ENCODE data around the gene SHLD1. TPM values are rescaled to one million over a fixed set of nuclear protein-coding genes. Genes with fewer than 3 reads are reported as not detected.

The SHLD1 gene
- total and polyA plus RNA-seq, 2 donors (not counting 3 experiments of a cell fraction or from before 2014, with no cell fraction given): 4.7 to 6.3 TPM

- Histone ChIP-seq H3K79me2 (ENCODE audit: control insufficient read depth, insufficient read depth, low read length) (no peaks in the 10 kb centered on the region), H3K9me3 (replicated peaks; ENCODE audit: control insufficient read depth, insufficient read depth, low read length) (no peaks in the 10 kb centered on the region), H3K27me3 (ENCODE audit: control insufficient read depth in 2 of 2, insufficient read depth in 2 of 2, low read length in 2 of 2) (no peaks in the 10 kb centered on the region), H3K4me2 (ENCODE audit: insufficient read depth, low read length) (no peak overlapping the region), H3K4me1 (ENCODE audit: control insufficient read depth, extremely low read depth, insufficient read depth, low read length) (no peaks in the 10 kb centered on the region), H4K20me1 (replicated peaks; ENCODE audit: control insufficient read depth, extremely low read depth, insufficient read depth, low read length) (no peaks in the 10 kb centered on the region), H3K27ac (ENCODE audit: insufficient read depth, low read depth, low read length) (no peak overlapping the region), H3K9me1 (replicated peaks; ENCODE audit: control insufficient read depth, extremely low read depth, insufficient read depth, low read length) (no peaks in the 10 kb centered on the region), H2AFZ (ENCODE audit: low read depth, low read length) (no peak overlapping the region), H3K4me3 (replicated peaks in 1 of 3; ENCODE audit: insufficient read depth in 1 of 3, low read depth in 1 of 3, low read length in 3 of 3) (no peak overlapping the region), H3K36me3 (ENCODE audit: control insufficient read depth in 2 of 2, extremely low read depth in 1 of 2, insufficient read depth in 2 of 2, low read length in 2 of 2) (no peaks in the 10 kb centered on the region), H3K9ac (replicated peaks; ENCODE audit: extremely low read depth, insufficient read depth, low read length) (no peak overlapping the region)
- DNase-seq (ENCODE audit: low read depth, low spot score) (no peak), FAIRE-seq (no peak)
- intact Hi-C loops (cut with micrococcal nuclease) (no loop called here), dilution Hi-C loops (cut with MboI; ENCODE audit: extremely low pct_ligation_motif_present, low sequenced_read_pairs) (no loop called here)
- no TSS peak for BruUV-seq (replicated peaks)
- ChIA-PET CTCF (interaction anchor here (0.9 to 1.2 kb wide), 2 partner anchors 19 to 289 kb away, joined by 3 read pairs; no protein-coding TSS in a partner anchor), POLR2A (no interaction called here)
- TF ChIP-seq POLR2A (IDR thresholded peaks at IDR 0.05; ENCODE audit: low read depth, low read length) (no peak), GATA2 (IDR thresholded peaks at IDR 0.05; ENCODE audit: insufficient read depth, insufficient read length, low read depth, low read length) (no peak), JUN (IDR thresholded peaks at IDR 0.05; ENCODE audit: borderline replicate concordance, insufficient read depth, insufficient read length, low read depth) (no peak), EZH2 (IDR thresholded peaks at IDR 0.05; ENCODE audit: borderline replicate concordance, low read depth, low read length, severe bottlenecking) (no peak), POLR2AphosphoS5 (IDR thresholded peaks at IDR 0.05; ENCODE audit: insufficient read depth, low read depth, low read length) (no peak), MYC (IDR thresholded peaks at IDR 0.05; ENCODE audit: low read depth, low read length) (no peak), MAX (IDR thresholded peaks at IDR 0.05; ENCODE audit: insufficient read depth, insufficient read length) (no peak), FOS (IDR thresholded peaks at IDR 0.05; ENCODE audit: borderline replicate concordance, insufficient read depth, low read length) (no peak)
- TF ChIP-seq, protein P1, sequence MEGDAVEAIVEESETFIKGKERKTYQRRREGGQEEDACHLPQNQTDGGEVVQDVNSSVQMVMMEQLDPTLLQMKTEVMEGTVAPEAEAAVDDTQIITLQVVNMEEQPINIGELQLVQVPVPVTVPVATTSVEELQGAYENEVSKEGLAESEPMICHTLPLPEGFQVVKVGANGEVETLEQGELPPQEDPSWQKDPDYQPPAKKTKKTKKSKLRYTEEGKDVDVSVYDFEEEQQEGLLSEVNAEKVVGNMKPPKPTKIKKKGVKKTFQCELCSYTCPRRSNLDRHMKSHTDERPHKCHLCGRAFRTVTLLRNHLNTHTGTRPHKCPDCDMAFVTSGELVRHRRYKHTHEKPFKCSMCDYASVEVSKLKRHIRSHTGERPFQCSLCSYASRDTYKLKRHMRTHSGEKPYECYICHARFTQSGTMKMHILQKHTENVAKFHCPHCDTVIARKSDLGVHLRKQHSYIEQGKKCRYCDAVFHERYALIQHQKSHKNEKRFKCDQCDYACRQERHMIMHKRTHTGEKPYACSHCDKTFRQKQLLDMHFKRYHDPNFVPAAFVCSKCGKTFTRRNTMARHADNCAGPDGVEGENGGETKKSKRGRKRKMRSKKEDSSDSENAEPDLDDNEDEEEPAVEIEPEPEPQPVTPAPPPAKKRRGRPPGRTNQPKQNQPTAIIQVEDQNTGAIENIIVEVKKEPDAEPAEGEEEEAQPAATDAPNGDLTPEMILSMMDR (IDR thresholded peaks at IDR 0.05; ENCODE audit: extremely low read depth in 1 of 2, insufficient read depth in 1 of 2, low read depth in 1 of 2, low read length in 2 of 2): no peak
Measured at GRCh38 chr20:5845681-5846615, 95.7 kb downstream of the SHLD1 start.
